Hepatocyte (in vitro differentiated cells): ENCODE data around the gene CCDC159. TPM values are rescaled to one million over a fixed set of nuclear protein-coding genes. Genes with fewer than 3 reads are reported as not detected.

Experiments
- DNase-seq: peaks from one replicate; pipeline ENCODE4 v3.0.0-alpha.2; 2016; ENCODE audit warnings: low spot score
- H2AFZ ChIP-seq: fragments of 200-600 bp; sonication (generic); 2 replicates; pipeline ENCODE4 v1.6.0; 2016; ENCODE audit warnings: antibody characterized with exemption, mild to moderate bottlenecking
- H3K27ac ChIP-seq: fragments of 200-600 bp; sonication (generic); 2 replicates; pipeline ENCODE4 v1.5.1; 2016; ENCODE audit warnings: mild to moderate bottlenecking
- H3K27me3 ChIP-seq: fragments of 200-600 bp; sonication (generic); 2 replicates; pipeline ENCODE4 v1.6.1; 2016
- H3K36me3 ChIP-seq: fragments of 200-600 bp; sonication (generic); replicated peaks from 2 replicates; pipeline ENCODE4 v1.5.1; 2016; ENCODE audit warnings: low read depth; ENCODE audit not compliant: insufficient read depth
- H3K4me1 ChIP-seq: fragments of 200-600 bp; sonication (generic); 2 replicates; pipeline ENCODE4 v1.5.1; 2016; ENCODE audit warnings: mild to moderate bottlenecking, moderate library complexity; ENCODE audit not compliant: insufficient read depth
- H3K4me2 ChIP-seq: fragments of 200-600 bp; sonication (generic); 2 replicates; pipeline ENCODE4 v1.6.0; 2016
- H3K4me3 ChIP-seq: fragments of 200-600 bp; sonication (generic); 2 replicates; pipeline ENCODE4 v1.5.1; 2016; ENCODE audit warnings: mild to moderate bottlenecking
- H3K79me2 ChIP-seq: fragments of 200-600 bp; sonication (generic); 2 replicates; pipeline ENCODE4 v1.6.0; 2017; ENCODE audit warnings: mild to moderate bottlenecking
- H3K9me2 ChIP-seq: fragments of 200-600 bp; sonication (generic); replicated peaks from 2 replicates; pipeline ENCODE4 v1.6.0; 2017; ENCODE audit warnings: mild to moderate bottlenecking; ENCODE audit not compliant: insufficient read depth
- H3K9me3 ChIP-seq: fragments of 200-600 bp; sonication (generic); 2 replicates; pipeline ENCODE4 v1.5.1; 2016; ENCODE audit warnings: low read depth, mild to moderate bottlenecking
- H4K20me1 ChIP-seq: fragments of 200-600 bp; sonication (generic); 2 replicates; pipeline ENCODE4 v1.6.0; 2016; ENCODE audit warnings: mild to moderate bottlenecking; ENCODE audit not compliant: insufficient read depth, poor library complexity, severe bottlenecking
- EZH2 ChIP-seq: fragments of 200-600 bp; sonication (generic); IDR thresholded peaks from 2 replicates; pipeline ENCODE4 v1.6.1; 2016; ENCODE audit warnings: antibody characterized with exemption, mild to moderate bottlenecking, borderline replicate concordance
- EZH2phosphoT487 ChIP-seq: fragments of 200-600 bp; sonication (generic); IDR thresholded peaks from one replicate; pipeline ENCODE4 v1.6.1; 2018; ENCODE audit warnings: antibody characterized with exemption, mild to moderate bottlenecking, low read depth, moderate library complexity; ENCODE audit not compliant: unreplicated experiment, severe bottlenecking
- WGBS: methylation state at CpG from one replicate; pipeline ENCODE4 v1.1.6; 2016; ENCODE audit warnings: low lambda C conversion rate; ENCODE audit errors: missing lambda C conversion rate; 5-methylcytosine and 5-hydroxymethylcytosine counted together
- polyA plus RNA-seq: library from polyadenylated mRNA; unstranded; fragments of >200 nt; fragmentation: Nextera tagmentation; extraction: Ambion mirVana; gene quantifications from 2 replicates; pipeline ENCODE4 v1.2.1, GENCODE V29; 2016
- total RNA-seq: library from RNA; depleted of rRNA; stranded (reverse); fragments of >200 nt; gene quantifications from 2 replicates; pipeline ENCODE4 v1.2.3, GENCODE V29; 2014
- TF ChIP-seq, protein P1 (sequence below): fragments of 200-600 bp; sonication (generic); IDR thresholded peaks from 2 replicates; pipeline ENCODE4 v1.5.1; 2016; ENCODE audit warnings: antibody characterized with exemption, mild to moderate bottlenecking; ENCODE audit not compliant: poor library complexity

Gene CCDC159
- total and polyA plus RNA-seq, 2 experiments from 2014 or later, result 10.1 to 27.1 TPM

DNA sequence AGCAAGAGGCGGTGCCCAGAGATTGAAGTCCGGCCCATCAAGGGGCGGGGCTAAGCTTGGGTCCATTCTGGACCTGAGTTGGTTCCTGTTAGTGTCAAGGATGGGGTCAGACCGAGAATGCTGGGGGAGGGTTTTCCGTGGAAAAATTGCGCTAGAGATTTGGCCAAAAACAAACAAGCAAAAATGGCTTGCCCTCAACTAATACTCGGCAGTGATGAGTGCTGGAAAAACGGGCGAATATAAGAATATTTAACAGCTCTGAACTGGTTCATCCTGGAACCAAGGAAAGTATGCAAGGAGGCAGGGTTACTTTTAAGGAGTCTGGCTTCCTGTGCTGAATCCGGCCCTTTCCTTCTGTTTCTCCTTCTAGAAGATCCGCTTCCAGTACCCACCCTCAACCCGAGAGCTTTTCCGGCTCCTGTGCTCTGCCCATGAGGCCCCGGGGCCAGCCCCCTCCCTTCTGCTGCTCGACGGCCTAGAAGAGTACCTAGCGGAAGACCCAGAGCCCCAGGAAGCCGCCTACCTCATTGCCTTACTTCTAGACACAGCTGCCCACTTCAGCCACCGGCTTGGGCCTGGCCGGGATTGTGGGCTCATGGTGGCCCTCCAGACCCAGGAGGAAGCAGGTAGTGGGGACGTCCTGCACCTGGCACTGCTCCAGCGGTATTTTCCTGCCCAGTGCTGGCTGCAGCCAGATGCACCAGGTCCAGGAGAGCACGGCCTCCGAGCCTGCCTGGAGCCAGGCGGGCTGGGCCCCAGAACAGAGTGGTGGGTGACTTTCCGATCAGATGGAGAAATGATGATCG lies 29.0 kb downstream of the CCDC159 start:
- peak; percentile 67 for DNase-seq
- Histone ChIP-seq H3K4me1 (peaks cover 13% of the 10 kb centered on the region), H3K79me2 (peaks cover 6% of the 10 kb centered on the region), H3K4me3 (peak overlapping the region; percentile 6), H3K27me3 (no peaks in the 10 kb centered on the region), H3K4me2 (peak overlapping the region; percentile 75), H2AFZ (peak overlapping the region; percentile 18), H4K20me1 (no peaks in the 10 kb centered on the region), H3K9me2 (no peaks in the 10 kb centered on the region), H3K36me3 (no peaks in the 10 kb centered on the region), H3K27ac (peak overlapping the region; percentile 80), H3K9me3 (no peaks in the 10 kb centered on the region)
- 37% methylated on average over 27 of the region's 27 CpGs for WGBS
- TF ChIP-seq EZH2, result no peak
- TF ChIP-seq, protein P1, sequence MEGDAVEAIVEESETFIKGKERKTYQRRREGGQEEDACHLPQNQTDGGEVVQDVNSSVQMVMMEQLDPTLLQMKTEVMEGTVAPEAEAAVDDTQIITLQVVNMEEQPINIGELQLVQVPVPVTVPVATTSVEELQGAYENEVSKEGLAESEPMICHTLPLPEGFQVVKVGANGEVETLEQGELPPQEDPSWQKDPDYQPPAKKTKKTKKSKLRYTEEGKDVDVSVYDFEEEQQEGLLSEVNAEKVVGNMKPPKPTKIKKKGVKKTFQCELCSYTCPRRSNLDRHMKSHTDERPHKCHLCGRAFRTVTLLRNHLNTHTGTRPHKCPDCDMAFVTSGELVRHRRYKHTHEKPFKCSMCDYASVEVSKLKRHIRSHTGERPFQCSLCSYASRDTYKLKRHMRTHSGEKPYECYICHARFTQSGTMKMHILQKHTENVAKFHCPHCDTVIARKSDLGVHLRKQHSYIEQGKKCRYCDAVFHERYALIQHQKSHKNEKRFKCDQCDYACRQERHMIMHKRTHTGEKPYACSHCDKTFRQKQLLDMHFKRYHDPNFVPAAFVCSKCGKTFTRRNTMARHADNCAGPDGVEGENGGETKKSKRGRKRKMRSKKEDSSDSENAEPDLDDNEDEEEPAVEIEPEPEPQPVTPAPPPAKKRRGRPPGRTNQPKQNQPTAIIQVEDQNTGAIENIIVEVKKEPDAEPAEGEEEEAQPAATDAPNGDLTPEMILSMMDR, result no peak
- TF ChIP-seq EZH2phosphoT487, result no peak

DNA sequence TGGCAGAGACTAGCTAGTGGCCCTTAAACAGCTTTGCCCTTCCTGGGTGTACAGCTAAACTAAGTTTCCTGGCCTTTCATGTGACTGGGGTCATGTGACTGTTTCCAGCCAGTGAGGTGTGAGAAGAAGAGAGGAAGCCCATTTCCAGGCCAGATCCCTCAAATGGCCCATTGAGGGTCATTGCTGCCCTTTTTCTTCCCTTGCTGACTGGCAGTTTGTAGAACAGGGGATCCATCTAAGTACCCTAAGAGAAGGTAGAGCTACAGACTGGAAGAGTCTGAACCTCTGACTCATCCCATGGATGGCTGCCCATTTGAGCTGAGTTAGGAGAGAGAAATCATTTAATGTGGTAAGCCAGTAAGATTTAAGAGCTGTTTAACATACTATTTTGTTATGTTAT lies 30.9 kb downstream of the CCDC159 start:
- H3K27ac ChIP-seq, result peak overlapping the region; percentile 6

DNA sequence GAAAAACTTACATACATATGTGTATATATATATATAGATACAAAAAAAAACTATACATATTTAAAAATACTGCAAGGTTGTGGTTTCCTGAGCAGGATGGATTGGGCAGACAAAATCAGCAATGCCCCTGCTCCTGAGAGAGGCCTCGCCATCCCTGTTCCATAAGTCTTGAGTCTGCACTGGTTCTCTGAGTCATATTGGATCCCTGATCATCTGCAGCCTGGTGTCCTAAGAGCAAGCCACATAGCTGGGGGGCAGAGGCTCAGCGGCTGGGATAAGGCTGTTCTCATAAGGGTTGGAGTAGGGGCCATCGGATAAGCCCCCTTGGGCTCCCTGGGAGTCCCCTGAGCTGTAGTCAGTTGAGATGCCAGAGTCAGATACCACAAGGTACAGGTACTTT lies 31.4 kb downstream of the CCDC159 start:
- Histone ChIP-seq H3K27ac (no peak overlapping the region), H3K4me2 (no peak overlapping the region), H3K27me3 (no peaks in the 10 kb centered on the region), H3K4me1 (peaks cover 22% of the 10 kb centered on the region), H3K9me3 (no peaks in the 10 kb centered on the region), H3K4me3 (no peak overlapping the region), H3K79me2 (peaks cover 10% of the 10 kb centered on the region), H3K9me2 (no peaks in the 10 kb centered on the region), H3K36me3 (no peaks in the 10 kb centered on the region), H2AFZ (no peak overlapping the region), H4K20me1 (no peaks in the 10 kb centered on the region)
- DNase-seq, result no peak
- no peak for TF ChIP-seq EZH2
- TF ChIP-seq, protein P1, result no peak
- TF ChIP-seq EZH2phosphoT487, result no peak
- WGBS, result 98% methylated on average over 3 of the region's 3 CpGs

More for the DNA sequence above, 30.9 kb downstream of the CCDC159 start:
- Histone ChIP-seq H3K9me2 (no peaks in the 10 kb centered on the region), H2AFZ (no peak overlapping the region), H3K79me2 (peaks cover 6% of the 10 kb centered on the region), H3K4me2 (no peak overlapping the region), H3K9me3 (no peaks in the 10 kb centered on the region), H4K20me1 (no peaks in the 10 kb centered on the region), H3K36me3 (no peaks in the 10 kb centered on the region), H3K4me1 (peaks cover 19% of the 10 kb centered on the region), H3K27me3 (no peaks in the 10 kb centered on the region), H3K4me3 (no peak overlapping the region)
- peak; percentile 39 for DNase-seq
- TF ChIP-seq, protein P1, result no peak
- TF ChIP-seq EZH2 (no peak), EZH2phosphoT487 (no peak)
